Measurements from ENCODE around the gene TTC39B.
"Not testable (repeated sequence)": the region's sequence is repeated elsewhere in the genome, so short reads cannot be mapped to it uniquely, and the experiment has no call there.

TTC39B gene

DNA sequence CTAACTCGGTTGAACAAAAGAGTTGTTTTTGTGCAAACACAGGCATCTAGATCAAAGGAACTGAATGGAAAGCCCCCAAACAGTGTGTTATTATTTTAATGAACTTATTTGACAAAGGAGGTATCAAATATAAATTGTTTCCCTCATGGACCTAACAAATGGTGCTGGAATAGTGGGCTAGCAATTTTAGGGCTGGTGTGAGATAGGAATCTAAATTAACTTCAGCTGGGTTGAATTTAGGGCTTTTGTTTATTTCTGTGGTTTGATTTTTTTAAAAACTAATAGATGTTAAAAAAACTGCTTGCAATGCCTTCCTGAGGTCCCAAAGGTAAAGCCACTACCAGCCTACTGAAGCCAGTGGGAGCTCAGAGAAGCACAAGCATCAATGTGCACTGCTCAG, 42.1 kb downstream of the TTC39B start:
- no peak for DNase-seq (ENCODE audit: low read depth)

GRCh38 chr9:15262581-15262980, 44.4 kb downstream of the TTC39B start:
- no peak for DNase-seq (ENCODE audit: low read depth)

DNA sequence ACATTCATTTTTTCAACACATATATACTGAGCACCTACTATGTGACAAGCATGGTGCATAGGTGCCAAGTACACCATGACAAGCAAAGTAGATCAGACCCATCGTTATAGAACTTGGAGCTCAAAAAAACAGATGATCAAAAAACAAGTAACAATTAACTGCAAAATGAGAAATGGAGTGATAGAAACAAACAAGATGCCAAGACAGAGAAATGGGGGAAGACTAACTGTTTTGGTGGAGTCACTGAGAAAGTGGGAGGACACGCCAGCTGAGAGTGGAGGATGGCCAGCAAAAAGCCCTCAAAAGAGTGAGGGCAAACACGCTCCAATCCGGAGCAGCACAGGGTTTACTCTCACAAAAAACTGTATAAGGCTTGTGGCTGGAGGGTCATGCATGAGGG, 50.6 kb downstream of the TTC39B start:
- no peak for DNase-seq (ENCODE audit: low read depth)

- no peak for DNase-seq (ENCODE audit: low read depth)
Measured at GRCh38 chr9:15253786-15254185, 53.2 kb downstream of the TTC39B start.

DNA sequence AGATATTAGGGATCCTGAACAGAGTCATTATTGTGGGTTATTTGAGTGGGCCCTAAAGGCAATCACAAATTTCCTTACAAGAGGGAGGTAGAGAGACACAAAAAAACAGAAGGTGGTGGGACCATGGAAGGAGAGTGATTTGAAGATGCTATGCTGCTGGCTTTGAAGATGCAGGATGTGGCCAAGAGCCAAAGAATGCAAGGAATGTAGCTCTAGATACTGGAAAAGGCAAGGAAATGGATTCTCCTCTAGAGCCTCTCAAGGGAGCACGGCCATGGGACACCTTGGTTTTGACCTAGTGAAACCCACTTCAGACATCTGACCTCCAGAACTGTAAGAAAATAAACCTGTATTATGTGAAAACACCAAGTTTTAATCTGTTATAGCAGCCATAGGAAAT, 53.8 kb downstream of the TTC39B start:
- DNase-seq (ENCODE audit: low read depth), result no peak

- DNase-seq (ENCODE audit: low read depth), result no peak
Measured at GRCh38 chr9:15249981-15250380, 57.0 kb downstream of the TTC39B start.

DNA sequence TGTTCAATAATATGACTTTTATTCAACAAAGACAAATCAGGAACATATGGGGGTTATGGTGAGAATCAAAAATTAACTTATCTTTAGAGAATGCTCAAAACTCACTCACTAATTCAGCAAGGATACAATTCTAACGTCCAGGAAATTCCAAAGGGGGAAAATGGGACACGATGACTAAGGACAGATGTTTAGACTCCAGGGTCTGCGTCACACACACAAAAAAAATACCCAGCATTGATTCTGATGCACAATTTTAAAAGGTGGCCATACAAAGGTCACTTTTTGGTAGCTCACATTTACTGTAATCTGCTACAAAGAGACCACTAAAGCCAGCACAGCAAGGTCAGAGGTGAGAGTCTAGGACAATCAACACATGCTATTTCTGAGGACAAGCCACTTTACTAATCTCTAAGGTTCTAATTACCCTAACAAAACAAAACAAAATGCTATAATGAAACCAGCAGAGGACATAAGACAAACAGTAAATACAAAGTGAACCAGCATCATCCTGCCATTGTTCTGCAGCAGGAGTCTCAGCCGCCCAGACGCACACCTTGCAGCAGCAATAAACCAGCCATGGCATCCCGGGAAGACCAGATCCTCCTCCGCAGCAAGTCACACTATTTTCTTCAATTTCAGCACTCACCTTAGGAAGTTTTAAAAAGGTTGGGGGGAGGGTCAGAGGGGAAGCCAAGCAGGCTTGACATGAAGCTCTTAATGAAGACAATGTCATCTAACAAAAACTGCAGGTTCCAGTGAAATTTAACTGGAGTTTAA, 57.8 kb downstream of the TTC39B start:
- no peak for DNase-seq (ENCODE audit: low read depth)

GRCh38 chr9:15248621-15249020, 58.4 kb downstream of the TTC39B start:
- DNase-seq (ENCODE audit: low read depth), result no peak

- DNase-seq (ENCODE audit: low read depth), result no peak
Measured at GRCh38 chr9:15248081-15248480, 58.9 kb downstream of the TTC39B start.

- DNase-seq (ENCODE audit: low read depth), result no peak
Measured at GRCh38 chr9:15246708-15247107, 60.3 kb downstream of the TTC39B start.

DNA sequence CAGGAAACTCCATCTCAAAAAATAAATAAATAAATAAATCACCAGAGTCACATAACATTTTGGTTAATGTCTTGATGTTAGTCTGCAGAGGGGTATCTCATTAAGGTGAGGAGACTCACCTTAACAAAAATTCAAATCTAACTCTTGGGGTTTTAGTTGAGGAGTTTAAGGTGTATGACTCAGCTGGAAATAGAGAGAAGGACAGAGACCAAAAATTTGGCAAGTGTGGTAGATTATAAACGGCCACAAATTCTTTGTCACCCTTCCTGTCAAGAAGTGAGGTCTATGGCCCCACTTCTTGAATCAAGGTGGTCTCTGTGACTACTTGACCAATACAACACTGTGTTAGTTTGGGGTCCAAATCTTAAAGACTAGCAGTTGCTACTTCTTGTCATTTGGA, 60.8 kb downstream of the TTC39B start:
- DNase-seq (ENCODE audit: low read depth), result no peak

GRCh38 chr9:15244001-15244441, 63.0 kb downstream of the TTC39B start:
- no peak for DNase-seq (ENCODE audit: low read depth)

DNA sequence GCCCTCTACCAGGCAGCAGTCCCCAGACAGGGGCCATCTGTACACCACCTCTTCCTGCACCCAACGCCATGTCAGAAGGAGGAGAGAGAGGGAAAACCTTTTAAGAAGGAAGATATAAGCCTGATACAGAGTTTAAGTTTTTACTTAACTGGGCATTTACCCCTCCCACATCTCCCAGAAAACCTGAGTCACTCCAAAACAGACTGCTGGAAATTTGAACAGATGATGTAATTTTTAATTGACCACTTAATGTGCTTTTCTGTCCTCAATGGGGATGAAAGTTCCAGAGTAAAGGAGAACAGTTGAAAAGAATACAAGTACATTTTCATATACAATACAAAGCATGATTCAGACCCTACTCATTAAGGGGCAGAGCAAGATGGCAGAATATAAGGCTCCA, 63.9 kb downstream of the TTC39B start:
- no peak for DNase-seq (ENCODE audit: low read depth)

- no peak for DNase-seq (ENCODE audit: low read depth)
Measured at GRCh38 chr9:15240927-15241326, 66.1 kb downstream of the TTC39B start.

GRCh38 chr9:15239816-15240215, 67.2 kb downstream of the TTC39B start:
- no peak for DNase-seq (ENCODE audit: low read depth)

- DNase-seq (ENCODE audit: low read depth), result no peak
Measured at GRCh38 chr9:15238646-15239045, 68.4 kb downstream of the TTC39B start.

DNA sequence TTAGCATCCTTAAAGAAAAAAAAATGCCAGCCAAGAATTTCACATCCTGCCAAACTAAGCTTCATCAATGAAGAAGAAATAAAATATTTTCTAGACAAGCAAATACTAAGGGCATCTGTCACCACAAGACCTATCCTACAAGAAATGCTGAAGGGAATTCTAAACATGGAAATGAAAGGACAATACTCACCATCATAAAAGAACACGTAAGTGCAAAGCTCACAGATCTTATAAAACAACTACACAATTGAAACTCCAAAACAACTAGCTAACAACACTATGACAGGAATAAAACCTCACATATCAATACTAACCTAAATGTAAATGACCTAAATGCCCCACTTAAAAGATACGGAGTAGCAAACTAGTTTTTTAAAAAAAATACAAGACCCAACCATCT, 71.4 kb downstream of the TTC39B start:
- no peak for DNase-seq (ENCODE audit: low read depth)

GRCh38 chr9:15233941-15234490, 73.0 kb downstream of the TTC39B start:
- not testable (repeated sequence) for DNase-seq (ENCODE audit: low read depth)

DNA sequence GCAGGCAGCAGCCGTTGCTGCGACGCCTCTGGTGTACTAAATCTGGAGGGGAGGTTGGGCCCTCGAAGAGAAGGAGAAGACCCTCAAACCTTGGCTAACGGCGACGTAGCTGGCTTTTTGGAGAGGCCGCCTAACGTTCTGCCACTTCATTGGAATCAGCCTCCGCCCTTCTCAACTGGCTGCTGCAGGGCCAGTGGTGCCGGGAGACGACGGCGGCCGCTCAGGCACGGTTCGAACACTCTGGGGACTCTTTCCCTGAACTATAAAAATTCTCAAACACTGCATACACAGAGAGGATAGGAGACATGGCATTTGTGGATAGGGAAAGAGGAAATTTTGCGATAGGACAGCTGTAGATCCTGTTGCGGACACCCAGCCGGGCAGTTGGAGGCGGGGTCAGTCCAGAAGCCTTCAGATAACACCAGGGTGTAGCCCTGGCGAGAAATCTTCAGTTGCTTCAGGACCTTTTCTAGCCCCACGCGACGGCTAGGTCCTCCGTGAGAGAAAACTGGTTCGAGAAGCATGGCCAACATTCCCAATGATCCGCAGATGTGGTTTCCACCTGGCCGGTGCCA, 74.2 kb downstream of the TTC39B start:
- DNase-seq (ENCODE audit: low read depth), result not testable (repeated sequence)

- no peak for DNase-seq (ENCODE audit: low read depth)
Measured at GRCh38 chr9:15231788-15232635, 75.0 kb downstream of the TTC39B start.

GRCh38 chr9:15229409-15229808, 77.6 kb downstream of the TTC39B start:
- no peak for DNase-seq (ENCODE audit: low read depth)

DNA sequence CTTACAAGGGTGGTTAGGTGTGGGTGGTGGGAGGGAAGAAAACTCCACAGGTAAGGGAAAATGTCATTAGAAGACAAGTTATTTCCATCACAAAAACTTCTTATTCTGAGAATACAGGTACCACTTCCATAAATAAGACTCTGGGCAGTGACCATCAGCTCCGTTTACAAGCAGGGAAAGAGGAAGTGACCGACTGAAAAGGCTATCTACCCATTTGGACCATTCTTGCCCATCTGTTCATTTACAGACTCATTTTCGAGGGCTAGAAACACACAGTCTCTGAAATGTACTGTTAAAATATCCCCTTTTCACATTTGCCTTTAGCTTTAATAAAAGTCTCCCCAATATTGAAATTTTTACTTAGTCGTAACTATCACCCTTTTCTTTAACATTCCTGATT, 79.5 kb downstream of the TTC39B start:
- no peak for DNase-seq (ENCODE audit: low read depth)
